GM12878 (cell line): ENCODE data around the gene LYPLA2. TPM values are rescaled to one million over a fixed set of nuclear protein-coding genes. Genes with fewer than 3 reads are reported as not detected.

Experiments used
- ATF2 ChIP-seq: IDR thresholded peaks from 2 replicates; pipeline ENCODE4 v1.6.1; 2012; ENCODE audit warnings: low read length, inconsistent platforms
- CBX5 ChIP-seq: sonication (generic); IDR thresholded peaks from 2 replicates; pipeline ENCODE4 v1.6.1; 2016; ENCODE audit warnings: low read depth, moderate library complexity, mild to moderate bottlenecking, inconsistent platforms
- CEBPB ChIP-seq, 2 experiments: fragments of 150-350 bp in 1 of 2; IDR thresholded peaks; 2 replicates each; pipeline ENCODE4 v1.6.1; 2012 to 2014; ENCODE audit warnings: low read depth in 2 of 2, low read length in 2 of 2, borderline replicate concordance in 1 of 2, inconsistent platforms in 1 of 2
- E4F1 ChIP-seq: fragments of 450-650 bp; IDR thresholded peaks from 2 replicates; pipeline ENCODE4 v1.6.1; 2018; ENCODE audit warnings: borderline replicate concordance, mild to moderate bottlenecking; ENCODE audit not compliant: partially characterized antibody
- ETV6 ChIP-seq, 2 experiments: fragments of 450-650 bp in 1 of 2; IDR thresholded peaks in 1 of 2; conservative IDR thresholded peaks in 1 of 2; 2 replicates each; pipeline ENCODE4 v1.6.1; 2014; ENCODE audit warnings: antibody characterized with exemption in 1 of 2, borderline replicate concordance in 1 of 2, low read depth in 1 of 2, mild to moderate bottlenecking in 1 of 2, moderate library complexity in 1 of 2
- FOS ChIP-seq: IDR thresholded peaks from 3 replicates; pipeline ENCODE4 v1.6.1; 2011; ENCODE audit warnings: borderline replicate concordance; ENCODE audit not compliant: insufficient read length; ENCODE audit errors: extremely low read depth
- GABPA ChIP-seq: IDR thresholded peaks from 2 replicates; pipeline ENCODE4 v1.6.1; 2014; ENCODE audit warnings: antibody characterized with exemption, low read depth, mild to moderate bottlenecking, inconsistent platforms
- JUNB ChIP-seq: IDR thresholded peaks from 2 replicates; pipeline ENCODE4 v1.6.1; 2016; ENCODE audit warnings: antibody characterized with exemption, mild to moderate bottlenecking
- KDM1A ChIP-seq: fragments of 200-600 bp; sonication (generic); IDR thresholded peaks from 2 replicates; pipeline ENCODE4 v1.6.1; 2016; ENCODE audit warnings: borderline replicate concordance
- KLF5 ChIP-seq: fragments of 450-650 bp; IDR thresholded peaks from 2 replicates; pipeline ENCODE4 v1.6.1; 2014; ENCODE audit warnings: mild to moderate bottlenecking; ENCODE audit not compliant: partially characterized antibody
- LARP7 ChIP-seq: fragments of 450-650 bp; IDR thresholded peaks from 2 replicates; pipeline ENCODE4 v1.6.1; 2017; ENCODE audit warnings: mild to moderate bottlenecking
- MXI1 ChIP-seq: fragments of 150-350 bp; IDR thresholded peaks from 2 replicates; pipeline ENCODE4 v1.6.1; 2011; ENCODE audit warnings: low read depth, mild to moderate bottlenecking, inconsistent platforms, low read length, improper control_type of control experiment
- MYB ChIP-seq: fragments of 150-350 bp; IDR thresholded peaks from 2 replicates; pipeline ENCODE4 v1.6.1; 2014; ENCODE audit warnings: mild to moderate bottlenecking, low read depth, low read length, borderline replicate concordance
- PRDM15 ChIP-seq: fragments of 450-650 bp; formaldehyde crosslinking; IDR thresholded peaks from 2 replicates; pipeline ENCODE4 v1.4.0; 2020; ENCODE audit warnings: mild to moderate bottlenecking, moderate library complexity
- SP1 ChIP-seq: IDR thresholded peaks from one replicate; pipeline ENCODE4 v1.6.1; 2011; ENCODE audit warnings: low read depth, low read length
- TBL1XR1 ChIP-seq: IDR thresholded peaks from 2 replicates; pipeline ENCODE4 v1.6.1; 2012; ENCODE audit warnings: low read depth, low read length, improper control_type of control experiment
- polyA plus RNA-seq, 11 experiments: library from polyadenylated mRNA; depleted of rRNA in 4 of 11; unstranded in 6 of 11; stranded (reverse) in 5 of 11; fragments of >200 nt; fragmentation: Nextera tagmentation in 4 of 11; fragmentation: Illumina TruSeq in 1 of 11; extraction: Ambion mirVana in 4 of 11; extraction: Trizol in 1 of 11; gene quantifications; 1 replicate in 1 of 11; 2 replicates in 10 of 11; pipeline versions ENCODE4 v1.2.1 to v1.2.3, GENCODE V29; 2011 to 2016; ENCODE audit warnings: inconsistent platforms in 2 of 11, missing spikeins in 2 of 11, low read depth in 1 of 11
- total RNA-seq, 4 experiments: library from RNA; depleted of rRNA in 3 of 4; stranded (reverse); fragments of >200 nt in 3 of 4; fragmentation: Illumina TruSeq in 1 of 4; extraction: Trizol in 1 of 4; gene quantifications; 2 replicates each; pipeline versions ENCODE4 v1.2.1 to v1.2.3, GENCODE V29; 2013 to 2021
- TF ChIP-seq, protein P1 (sequence below): fragments of 450-650 bp; IDR thresholded peaks from 2 replicates; pipeline ENCODE4 v1.6.1; 2017; ENCODE audit warnings: low read depth, mild to moderate bottlenecking, moderate library complexity
- TF ChIP-seq, protein P2 (sequence below): fragments of 450-650 bp; IDR thresholded peaks from 2 replicates; pipeline ENCODE4 v1.6.1; 2017; ENCODE audit warnings: mild to moderate bottlenecking, low read depth, inconsistent platforms; ENCODE audit not compliant: poor library complexity, severe bottlenecking

Gene LYPLA2
- total and polyA plus RNA-seq, 10 of the 15 experiments (the other 5 are each of a cell fraction or from before 2014, with no cell fraction given) = 2.7 to 129 (median 62.3) TPM

DNA sequence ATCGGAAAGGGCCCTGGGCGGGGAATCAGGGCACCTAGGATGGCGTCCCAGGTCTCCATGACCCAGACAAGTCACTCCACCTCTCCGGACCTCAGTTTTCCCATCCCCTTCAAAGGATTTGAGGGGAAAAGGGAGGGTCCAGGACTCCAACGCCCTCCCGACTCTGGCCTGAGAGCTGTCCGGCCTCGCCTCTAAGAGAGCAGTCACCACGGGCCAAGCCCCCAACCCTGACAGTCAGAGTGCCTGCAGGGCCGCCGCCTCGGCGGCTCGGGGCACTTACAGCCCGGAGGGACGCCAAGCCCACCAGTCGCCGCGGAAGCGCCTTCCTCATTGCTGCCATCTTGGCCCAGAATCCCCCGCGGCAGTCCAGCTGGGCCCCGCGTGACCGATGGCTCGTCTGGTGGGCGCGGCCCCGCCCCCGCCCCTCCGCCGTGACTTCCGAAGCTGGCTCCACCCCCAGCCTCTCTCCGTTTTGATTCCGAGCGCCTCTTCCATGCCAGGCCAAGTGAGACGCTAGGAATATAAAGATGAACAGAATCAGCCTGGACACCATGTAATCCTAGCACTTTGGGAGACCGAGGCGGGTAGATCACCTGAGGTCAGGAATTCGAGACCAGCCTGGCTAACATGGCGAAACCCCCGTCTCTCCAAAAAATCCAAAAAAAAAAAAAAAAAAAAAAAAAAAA, 34.3 kb downstream of the LYPLA2 start, which contains the start of gene HMGCL (continued):
- no peak for TF ChIP-seq PRDM15
- no peak for TF ChIP-seq FOS
- no peak for TF ChIP-seq CEBPB (IDR thresholded peaks at IDR 0.05; ENCODE audit: borderline replicate concordance in 1 of 2, low read depth in 2 of 2, low read length in 2 of 2)
- peak; percentile 85 for TF ChIP-seq LARP7
- no peak for TF ChIP-seq JUNB
- TF ChIP-seq CBX5 = no peak
- TF ChIP-seq ETV6 (conservative IDR thresholded peaks at IDR 0.05 in 1 of 2, IDR thresholded peaks at IDR 0.05 in 1 of 2; ENCODE audit: borderline replicate concordance in 1 of 2, low read depth in 1 of 2) = no peak
- TF ChIP-seq GABPA = no peak
- TF ChIP-seq MXI1 = peak; percentile 79; the same call in 1 of the 2 replicates
- TF ChIP-seq E4F1 = no peak
- 0 out of 2 replicates have a peak, but pooled peaks have one; percentile 30 for TF ChIP-seq TBL1XR1
- TF ChIP-seq, protein P1, sequence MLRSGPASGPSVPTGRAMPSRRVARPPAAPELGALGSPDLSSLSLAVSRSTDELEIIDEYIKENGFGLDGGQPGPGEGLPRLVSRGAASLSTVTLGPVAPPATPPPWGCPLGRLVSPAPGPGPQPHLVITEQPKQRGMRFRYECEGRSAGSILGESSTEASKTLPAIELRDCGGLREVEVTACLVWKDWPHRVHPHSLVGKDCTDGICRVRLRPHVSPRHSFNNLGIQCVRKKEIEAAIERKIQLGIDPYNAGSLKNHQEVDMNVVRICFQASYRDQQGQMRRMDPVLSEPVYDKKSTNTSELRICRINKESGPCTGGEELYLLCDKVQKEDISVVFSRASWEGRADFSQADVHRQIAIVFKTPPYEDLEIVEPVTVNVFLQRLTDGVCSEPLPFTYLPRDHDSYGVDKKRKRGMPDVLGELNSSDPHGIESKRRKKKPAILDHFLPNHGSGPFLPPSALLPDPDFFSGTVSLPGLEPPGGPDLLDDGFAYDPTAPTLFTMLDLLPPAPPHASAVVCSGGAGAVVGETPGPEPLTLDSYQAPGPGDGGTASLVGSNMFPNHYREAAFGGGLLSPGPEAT = peak; percentile 96
- no peak for TF ChIP-seq ATF2
- TF ChIP-seq MYB = no peak
- TF ChIP-seq SP1 = peak; percentile 52
- TF ChIP-seq, protein P2, sequence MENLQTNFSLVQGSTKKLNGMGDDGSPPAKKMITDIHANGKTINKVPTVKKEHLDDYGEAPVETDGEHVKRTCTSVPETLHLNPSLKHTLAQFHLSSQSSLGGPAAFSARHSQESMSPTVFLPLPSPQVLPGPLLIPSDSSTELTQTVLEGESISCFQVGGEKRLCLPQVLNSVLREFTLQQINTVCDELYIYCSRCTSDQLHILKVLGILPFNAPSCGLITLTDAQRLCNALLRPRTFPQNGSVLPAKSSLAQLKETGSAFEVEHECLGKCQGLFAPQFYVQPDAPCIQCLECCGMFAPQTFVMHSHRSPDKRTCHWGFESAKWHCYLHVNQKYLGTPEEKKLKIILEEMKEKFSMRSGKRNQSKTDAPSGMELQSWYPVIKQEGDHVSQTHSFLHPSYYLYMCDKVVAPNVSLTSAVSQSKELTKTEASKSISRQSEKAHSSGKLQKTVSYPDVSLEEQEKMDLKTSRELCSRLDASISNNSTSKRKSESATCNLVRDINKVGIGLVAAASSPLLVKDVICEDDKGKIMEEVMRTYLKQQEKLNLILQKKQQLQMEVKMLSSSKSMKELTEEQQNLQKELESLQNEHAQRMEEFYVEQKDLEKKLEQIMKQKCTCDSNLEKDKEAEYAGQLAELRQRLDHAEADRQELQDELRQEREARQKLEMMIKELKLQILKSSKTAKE = no peak
- no peak for TF ChIP-seq KDM1A
- TF ChIP-seq KLF5 = no peak
